Activated T-helper 1 cell treated with anti-CD3 and anti-CD28 coated beads, Interleukin-12 subunit alpha, Interleukin-12 subunit beta, Interleukin-2, Interleukin-4 antibody, amounts not matched to agents 30 ng/mL and 10 ng/mL and 1 ng/mL, durations not matched to agents 14 hours and 24 hours and 36 hours (primary cell): ENCODE results near the gene CHIC1. TPM values are rescaled to one million over a fixed set of nuclear protein-coding genes. Genes with fewer than 3 reads are reported as not detected.
"Not testable (repeated sequence)": the region's sequence is repeated elsewhere in the genome, so short reads cannot be mapped to it uniquely, and the experiment has no call there.

Experiments
- DNase-seq: peaks from one replicate; pipeline ENCODE4 v3.0.0; 2021; ENCODE audit warnings: low spot score
- H3K27ac Mint-ChIP-seq: one replicate; pipeline ENCODE4 v1.8.0; 2021; ENCODE audit warnings: mild to moderate bottlenecking, mixed read lengths
- H3K27me3 Mint-ChIP-seq: one replicate; pipeline ENCODE4 v1.8.0; 2022; ENCODE audit warnings: mild to moderate bottlenecking, moderate library complexity, mixed read lengths; ENCODE audit not compliant: insufficient read depth
- H3K36me3 Mint-ChIP-seq: one replicate; pipeline ENCODE4 v1.8.0; 2021; ENCODE audit warnings: low read depth, mixed read lengths
- H3K4me1 Mint-ChIP-seq: one replicate; pipeline ENCODE4 v1.8.0; 2021; ENCODE audit warnings: low read depth, mixed read lengths
- H3K4me3 Mint-ChIP-seq: one replicate; pipeline ENCODE4 v1.8.0; 2021; ENCODE audit warnings: mild to moderate bottlenecking, moderate library complexity, mixed read lengths
- H3K9me3 Mint-ChIP-seq: one replicate; pipeline ENCODE4 v1.8.0; 2021; ENCODE audit warnings: mixed read lengths
- intact Hi-C: fragments of 100-400 bp; cut with micrococcal nuclease; formaldehyde crosslinking; loops from one replicate; pipeline ENCODE4 v1.15.1; 2024
- total RNA-seq: library from RNA; stranded (reverse); gene quantifications from 2 replicates; pipeline ENCODE4 v1.2.3, GENCODE V29; 2022

The CHIC1 gene
- total RNA-seq: 5.2 and 6.9 TPM in 2 replicates

- DNase-seq: peak; percentile 63
- intact Hi-C loops: loop anchor here (2.0 to 10.0 kb wide), 4 partner anchors 132 to 729 kb away; partner anchors contain the start of gene NAP1L2
- no peaks in the 10 kb centered on the region for H3K27me3 Mint-ChIP-seq
- H3K4me1 Mint-ChIP-seq: peaks cover 24% of the 10 kb centered on the region
- peak within 1 kb of the TSS; percentile 98 for H3K4me3 Mint-ChIP-seq
- H3K27ac Mint-ChIP-seq: peak within 1 kb of the TSS; percentile 99
- peaks cover 1% of the 10 kb centered on the region for H3K36me3 Mint-ChIP-seq
- H3K9me3 Mint-ChIP-seq: no peaks in the 10 kb centered on the region
Observed at GRCh38 chrX:73562984-73563737, at the start of gene CHIC1. TSS of gene CHIC1 (plus strand) at chrX:73563197. CDS start at chrX:73563285, 88 bp downstream.

GRCh38 chrX:73522823-73523222, 40.2 kb upstream of the CHIC1 start:
- H3K27ac Mint-ChIP-seq, intact Hi-C loops, DNase-seq, H3K4me3 Mint-ChIP-seq, H3K27me3 Mint-ChIP-seq, H3K4me1 Mint-ChIP-seq, H3K36me3 Mint-ChIP-seq, H3K9me3 Mint-ChIP-seq: not testable (repeated sequence)

GRCh38 chrX:73524906-73525305, 38.1 kb upstream of the CHIC1 start:
- Mint-ChIP-seq H3K4me3 (no peak overlapping the region), H3K9me3 (peaks cover 8% of the 10 kb centered on the region), H3K36me3 (no peaks in the 10 kb centered on the region), H3K27ac (no peak overlapping the region), H3K4me1 (no peaks in the 10 kb centered on the region), H3K27me3 (peaks cover 3% of the 10 kb centered on the region)
- no peak for DNase-seq
- intact Hi-C loops: no loop called here

GRCh38 chrX:73525928-73526690, 36.9 kb upstream of the CHIC1 start:
- intact Hi-C loops: no loop called here
- Mint-ChIP-seq H3K4me3 (no peak overlapping the region), H3K36me3 (no peaks in the 10 kb centered on the region)

GRCh38 chrX:73531655-73532054, 31.3 kb upstream of the CHIC1 start:
- H3K36me3 Mint-ChIP-seq, intact Hi-C loops, H3K27ac Mint-ChIP-seq, H3K4me3 Mint-ChIP-seq, DNase-seq, H3K27me3 Mint-ChIP-seq, H3K4me1 Mint-ChIP-seq: not testable (repeated sequence)
- H3K9me3 Mint-ChIP-seq: peaks cover 30% of the 10 kb centered on the region

More at GRCh38 chrX:73525928-73526690, 36.9 kb upstream of the CHIC1 start:
- no peak for DNase-seq
- Mint-ChIP-seq H3K27me3 (peaks cover 3% of the 10 kb centered on the region), H3K9me3 (peaks cover 17% of the 10 kb centered on the region), H3K27ac (no peak overlapping the region), H3K4me1 (no peaks in the 10 kb centered on the region)

GRCh38 chrX:73556159-73556558, 6.8 kb upstream of the CHIC1 start:
- no peaks in the 10 kb centered on the region for H3K27me3 Mint-ChIP-seq
- intact Hi-C loops: no loop called here
- no peaks in the 10 kb centered on the region for H3K4me1 Mint-ChIP-seq
- no peak overlapping the region for H3K4me3 Mint-ChIP-seq
- H3K36me3 Mint-ChIP-seq: peaks cover 1% of the 10 kb centered on the region
- no peak overlapping the region for H3K27ac Mint-ChIP-seq
- no peaks in the 10 kb centered on the region for H3K9me3 Mint-ChIP-seq
- DNase-seq: no peak

- Mint-ChIP-seq H3K36me3 (peaks cover 1% of the 10 kb centered on the region), H3K9me3 (no peaks in the 10 kb centered on the region), H3K27me3 (no peaks in the 10 kb centered on the region), H3K4me3 (peak overlapping the region; percentile 98), H3K27ac (no peak overlapping the region), H3K4me1 (peaks cover 24% of the 10 kb centered on the region)
- intact Hi-C loops: loop anchor here (2.0 to 10.0 kb wide), 4 partner anchors 133 to 730 kb away; partner anchors contain the start of gene NAP1L2
- DNase-seq: no peak
Observed at GRCh38 chrX:73561801-73562200, 1.2 kb upstream of the CHIC1 start.

- Mint-ChIP-seq H3K4me1 (peaks cover 24% of the 10 kb centered on the region), H3K4me3 (peak overlapping the region; percentile 98), H3K36me3 (peaks cover 1% of the 10 kb centered on the region), H3K27me3 (no peaks in the 10 kb centered on the region), H3K9me3 (no peaks in the 10 kb centered on the region), H3K27ac (peak overlapping the region; percentile 99)
- no peak for DNase-seq
- intact Hi-C loops: loop anchor here (2.0 to 10.0 kb wide), 4 partner anchors 132 to 730 kb away; partner anchors contain the start of gene NAP1L2
Observed at GRCh38 chrX:73562458-73562857, 539 bp upstream of the CHIC1 start.

GRCh38 chrX:73563738-73564068, 706 bp downstream of the CHIC1 start:
- H3K4me3 Mint-ChIP-seq: peak overlapping the region; percentile 98
- intact Hi-C loops: loop anchor here (2.0 to 10.0 kb wide), 4 partner anchors 131 to 729 kb away; partner anchors contain the start of gene NAP1L2

GRCh38 chrX:73577361-73577760, 14.4 kb downstream of the CHIC1 start:
- no peaks in the 10 kb centered on the region for H3K4me1 Mint-ChIP-seq
- no peaks in the 10 kb centered on the region for H3K9me3 Mint-ChIP-seq
- H3K27me3 Mint-ChIP-seq: no peaks in the 10 kb centered on the region
- H3K36me3 Mint-ChIP-seq: peaks cover 2% of the 10 kb centered on the region
- H3K4me3 Mint-ChIP-seq: no peak overlapping the region
- intact Hi-C loops: no loop called here
- no peak for DNase-seq
- H3K27ac Mint-ChIP-seq: no peak overlapping the region

More at GRCh38 chrX:73563738-73564068, 706 bp downstream of the CHIC1 start:
- no peak for DNase-seq
- H3K27ac Mint-ChIP-seq: peak overlapping the region; percentile 99
- peaks cover 24% of the 10 kb centered on the region for H3K4me1 Mint-ChIP-seq
- no peaks in the 10 kb centered on the region for H3K27me3 Mint-ChIP-seq
- peaks cover 1% of the 10 kb centered on the region for H3K36me3 Mint-ChIP-seq
- H3K9me3 Mint-ChIP-seq: no peaks in the 10 kb centered on the region

- no peak overlapping the region for H3K4me3 Mint-ChIP-seq
- no peak overlapping the region for H3K27ac Mint-ChIP-seq
- intact Hi-C loops: no loop called here
- H3K4me1 Mint-ChIP-seq: no peaks in the 10 kb centered on the region
- H3K36me3 Mint-ChIP-seq: peaks cover 2% of the 10 kb centered on the region
- no peak for DNase-seq
- H3K9me3 Mint-ChIP-seq: no peaks in the 10 kb centered on the region
- no peaks in the 10 kb centered on the region for H3K27me3 Mint-ChIP-seq
Observed at GRCh38 chrX:73581002-73581628, 18.1 kb downstream of the CHIC1 start.

GRCh38 chrX:73597758-73598157, 34.8 kb downstream of the CHIC1 start:
- intact Hi-C loops: not testable (repeated sequence)

GRCh38 chrX:73615022-73615421, 52.0 kb downstream of the CHIC1 start:
- no peak for DNase-seq
- Mint-ChIP-seq H3K4me1 (peaks cover 8% of the 10 kb centered on the region), H3K27me3 (no peaks in the 10 kb centered on the region), H3K36me3 (peaks cover 7% of the 10 kb centered on the region), H3K9me3 (peaks cover 25% of the 10 kb centered on the region), H3K27ac (no peak overlapping the region), H3K4me3 (peak overlapping the region; percentile 26)
- intact Hi-C loops: no loop called here

More at GRCh38 chrX:73597758-73598157, 34.8 kb downstream of the CHIC1 start:
- not testable (repeated sequence) for H3K36me3 Mint-ChIP-seq, H3K4me1 Mint-ChIP-seq, H3K27me3 Mint-ChIP-seq, H3K4me3 Mint-ChIP-seq, H3K9me3 Mint-ChIP-seq, H3K27ac Mint-ChIP-seq, DNase-seq
